CD14-positive monocyte (primary cell): Measurements from ENCODE around the gene KCTD20. TPM values are rescaled to one million over a fixed set of nuclear protein-coding genes. Genes with fewer than 3 reads are reported as not detected.

Source experiments
- DNase-seq, 3 donors: peaks; one replicate each; pipeline ENCODE4 v3.0.0-alpha.2; 2011 to 2022
- H2AFZ ChIP-seq: 2 replicates; pipeline ENCODE4 v1.6.0; 2012; ENCODE audit warnings: mild to moderate bottlenecking, low read depth, low read length, inconsistent platforms; ENCODE audit not compliant: insufficient read depth, poor library complexity, severe bottlenecking
- H3K27ac ChIP-seq, 2 donors: 1 replicate in 1 of 2; 2 replicates in 1 of 2; pipeline ENCODE4 v1.5.1; 2012 to 2013; ENCODE audit warnings: low read length in 2 of 2, control low read depth in 1 of 2, inconsistent platforms in 1 of 2, low read depth in 1 of 2, mild to moderate bottlenecking in 1 of 2
- H3K27me3 ChIP-seq, 2 donors: one replicate each; pipeline versions ENCODE4 v1.6.0 to v1.6.1; 2011 to 2013; ENCODE audit warnings: low read length in 2 of 2; ENCODE audit not compliant: control insufficient read depth in 2 of 2, insufficient read depth in 2 of 2
- H3K36me3 ChIP-seq, 2 donors: replicated peaks in 1 of 2; 1 replicate in 1 of 2; 2 replicates in 1 of 2; pipeline versions ENCODE4 v1.5.1 to v1.6.1; 2012 to 2013; ENCODE audit warnings: low read length in 2 of 2, control low read depth in 1 of 2, inconsistent platforms in 1 of 2, mild to moderate bottlenecking in 1 of 2; ENCODE audit not compliant: insufficient read depth in 2 of 2, control insufficient read depth in 1 of 2
- H3K4me1 ChIP-seq, 2 donors: 1 replicate in 1 of 2; 2 replicates in 1 of 2; pipeline versions ENCODE4 v1.5.1 to v1.6.1; 2012 to 2013; ENCODE audit warnings: low read length in 2 of 2, control low read depth in 1 of 2, inconsistent platforms in 1 of 2, mild to moderate bottlenecking in 1 of 2, moderate library complexity in 1 of 2; ENCODE audit not compliant: insufficient read depth in 2 of 2, control insufficient read depth in 1 of 2
- H3K4me2 ChIP-seq: replicated peaks from 2 replicates; pipeline ENCODE3; 2012; ENCODE audit warnings: low read length, moderate library complexity, mild to moderate bottlenecking; ENCODE audit not compliant: poor library complexity, severe bottlenecking; ENCODE audit errors: extremely low read depth
- H3K4me3 ChIP-seq, 3 experiments: fragments of 200-600 bp in 1 of 3; sonication (generic) in 1 of 3; replicated peaks in 1 of 3; 1 replicate in 2 of 3; 2 replicates in 1 of 3; pipeline ENCODE4 v1.5.1; 2011 to 2013; ENCODE audit warnings: low read length in 3 of 3, mild to moderate bottlenecking in 3 of 3, control low read depth in 2 of 3, low read depth in 2 of 3, inconsistent platforms in 1 of 3, moderate library complexity in 1 of 3
- H3K79me2 ChIP-seq: 2 replicates; pipeline ENCODE4 v1.6.0; 2012; ENCODE audit warnings: mild to moderate bottlenecking, control low read depth, inconsistent platforms, low read length, moderate library complexity; ENCODE audit not compliant: insufficient read depth
- H3K9ac ChIP-seq: 2 replicates; pipeline ENCODE4 v1.6.0; 2017; ENCODE audit warnings: low read length, mild to moderate bottlenecking; ENCODE audit not compliant: insufficient read depth, poor library complexity, severe bottlenecking
- H3K9me3 ChIP-seq, 2 donors: replicated peaks in 1 of 2; 1 replicate in 1 of 2; 2 replicates in 1 of 2; pipeline versions ENCODE4 v1.5.1 to v1.6.1; 2012 to 2013; ENCODE audit warnings: low read length in 2 of 2, control low read depth in 1 of 2; ENCODE audit not compliant: control insufficient read depth in 1 of 2, insufficient read depth in 1 of 2
- H4K20me1 ChIP-seq: 2 replicates; pipeline ENCODE4 v1.6.0; 2012; ENCODE audit warnings: mild to moderate bottlenecking, low read length, control low read depth, moderate library complexity; ENCODE audit not compliant: insufficient read depth
- H3K27ac Mint-ChIP-seq, 7 donors: one replicate each; pipeline ENCODE4 v1.8.0; 2020; ENCODE audit warnings: mild to moderate bottlenecking in 7 of 7, mixed read lengths in 7 of 7, moderate library complexity in 6 of 7, inconsistent platforms in 2 of 7
- H3K27me3 Mint-ChIP-seq, 3 donors: one replicate each; pipeline ENCODE4 v1.8.0; 2021 to 2022; ENCODE audit warnings: low read depth in 3 of 3, mild to moderate bottlenecking in 3 of 3, mixed read lengths in 3 of 3, moderate library complexity in 3 of 3, inconsistent platforms in 1 of 3
- H3K36me3 Mint-ChIP-seq, 2 donors: one replicate each; pipeline ENCODE4 v1.8.0; 2020; ENCODE audit warnings: mixed read lengths in 2 of 2, inconsistent platforms in 1 of 2, mild to moderate bottlenecking in 1 of 2
- H3K4me1 Mint-ChIP-seq: one replicate; pipeline ENCODE4 v1.8.0; 2020; ENCODE audit warnings: mild to moderate bottlenecking, mixed read lengths
- H3K4me3 Mint-ChIP-seq, 2 donors: one replicate each; pipeline ENCODE4 v1.8.0; 2020; ENCODE audit warnings: mild to moderate bottlenecking in 2 of 2, mixed read lengths in 2 of 2, moderate library complexity in 1 of 2
- H3K9me3 Mint-ChIP-seq, 7 donors: one replicate each; pipeline ENCODE4 v1.8.0; 2020 to 2022; ENCODE audit warnings: mixed read lengths in 7 of 7, mild to moderate bottlenecking in 6 of 7, moderate library complexity in 6 of 7, inconsistent platforms in 2 of 7
- CTCF ChIP-seq: fragments of 200-600 bp; IDR thresholded peaks from one replicate; pipeline ENCODE4 v1.8.0; 2022; ENCODE audit warnings: antibody characterized with exemption, mild to moderate bottlenecking
- WGBS: methylation state at CpG from one replicate; pipeline ENCODE4 v1.1.5; 2013; ENCODE audit warnings: missing lambda C conversion rate; ENCODE audit not compliant: insufficient coverage; 5-methylcytosine and 5-hydroxymethylcytosine counted together
- intact Hi-C, 2 donors: fragments of 100-400 bp; cut with micrococcal nuclease; formaldehyde crosslinking; loops; one replicate each; pipeline versions ENCODE4 v1.15.0 to v1.15.1; 2023
- polyA plus RNA-seq, 3 donors: library from polyadenylated mRNA; depleted of rRNA in 1 of 3; unstranded in 2 of 3; stranded (reverse) in 1 of 3; fragments of 300-500 nt in 2 of 3; fragments of >200 nt in 1 of 3; fragmentation: Illumina TruSeq in 2 of 3; gene quantifications; 1 replicate in 2 of 3; 2 replicates in 1 of 3; pipeline ENCODE4 v1.2.3, GENCODE V29; 2012 to 2021

The KCTD20 gene
- polyA plus RNA-seq, 3 donors = 23.7 to 79.7 (median 73.9) TPM

GRCh38 chr6:36432151-36432671, 10.6 kb upstream of the KCTD20 start:
- no peaks in the 10 kb centered on the region for H3K4me1 ChIP-seq
- Mint-ChIP-seq H3K36me3 (no peaks in the 10 kb centered on the region), H3K27ac (no peak overlapping the region), H3K4me1 (peaks cover 1% of the 10 kb centered on the region), H3K27me3 (peaks cover 0 to 3% (median 1%) of the 10 kb centered on the region in 3 donors), H3K9me3 (no peaks in the 10 kb centered on the region), H3K4me3 (no peak overlapping the region)
- H3K9me3 ChIP-seq = no peaks in the 10 kb centered on the region
- no peaks in the 10 kb centered on the region for H4K20me1 ChIP-seq
- TF ChIP-seq CTCF = no peak
- H3K27ac ChIP-seq = no peak overlapping the region
- H3K79me2 ChIP-seq = no peaks in the 10 kb centered on the region
- no peaks in the 10 kb centered on the region for H3K27me3 ChIP-seq
- H2AFZ ChIP-seq = no peak overlapping the region
- no peak overlapping the region for H3K4me3 ChIP-seq
- no peak for DNase-seq
- H3K4me2 ChIP-seq = no peak overlapping the region
- intact Hi-C loops = no loop called here
- no peak overlapping the region for H3K9ac ChIP-seq
- H3K36me3 ChIP-seq = no peaks in the 10 kb centered on the region
- 88% methylated on average over 1 of the region's 4 CpGs for WGBS

DNA sequence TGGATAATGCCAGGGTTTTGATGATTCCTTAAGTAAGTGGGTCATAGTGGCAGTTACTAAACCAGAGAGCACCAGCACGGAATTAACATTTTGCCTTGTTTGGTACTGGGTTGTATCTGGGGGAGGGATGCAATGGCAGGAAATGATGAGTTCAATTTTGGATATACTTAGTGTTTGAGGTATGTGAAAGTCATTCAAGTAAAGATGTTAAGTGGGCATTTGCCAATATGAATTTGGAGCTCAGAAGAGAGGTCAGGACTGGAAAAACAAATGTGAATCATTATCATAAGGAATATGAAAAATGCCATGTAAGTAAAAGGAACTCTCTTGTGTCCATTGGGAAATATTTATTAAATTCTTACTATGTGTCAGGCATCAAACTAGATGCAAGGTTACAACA, 6.3 kb upstream of the KCTD20 start:
- H3K9ac ChIP-seq = no peak overlapping the region
- no peak overlapping the region for H3K27ac ChIP-seq
- H4K20me1 ChIP-seq = no peaks in the 10 kb centered on the region
- Mint-ChIP-seq H3K9me3 (no peaks in the 10 kb centered on the region), H3K36me3 (no peaks in the 10 kb centered on the region), H3K4me3 (no peak overlapping the region), H3K4me1 (peaks cover 14% of the 10 kb centered on the region), H3K27ac (no peak overlapping the region), H3K27me3 (peaks cover 0 to 3% (median 1%) of the 10 kb centered on the region in 3 donors)
- H3K36me3 ChIP-seq = no peaks in the 10 kb centered on the region
- no peak overlapping the region for H3K4me2 ChIP-seq
- no peak for TF ChIP-seq CTCF
- H3K4me3 ChIP-seq = no peak overlapping the region
- H2AFZ ChIP-seq = no peak overlapping the region
- H3K9me3 ChIP-seq = no peaks in the 10 kb centered on the region
- peaks cover 9 to 10% of the 10 kb centered on the region in 2 donors for H3K4me1 ChIP-seq
- 100% methylated on average over 1 of the region's 1 CpG for WGBS
- no peaks in the 10 kb centered on the region for H3K79me2 ChIP-seq
- no peaks in the 10 kb centered on the region for H3K27me3 ChIP-seq
- intact Hi-C loops = no loop called here
- DNase-seq = no peak
